Measurements from ENCODE around the gene TMEM250. TPM values are rescaled to one million over a fixed set of nuclear protein-coding genes. Genes with fewer than 3 reads are reported as not detected.

TMEM250 gene
- total RNA-seq, 1 donor from 2014 or later = 24.0 TPM

Other genes starting within 250 kb of the TMEM250 start
- 31.3 TPM for gene CAMSAP1, start 211.3 kb downstream of the TMEM250 start, total RNA-seq
- 37.6 TPM for gene UBAC1, start 157.5 kb downstream of the TMEM250 start, total RNA-seq
- gene NACC2, start 23.6 kb downstream of the TMEM250 start, total RNA-seq = 7.3 TPM
- gene LHX3, start 86.3 kb upstream of the TMEM250 start, total RNA-seq = not detected
- gene QSOX2, start 126.9 kb upstream of the TMEM250 start, total RNA-seq = 3.7 TPM
- gene CCDC187, start 185.2 kb upstream of the TMEM250 start, total RNA-seq = under 0.01 TPM
- 14.1 TPM for gene GPSM1, start 208.7 kb upstream of the TMEM250 start, total RNA-seq
- gene DNLZ, start 244.9 kb upstream of the TMEM250 start, total RNA-seq = 5.2 TPM

Measured in skeletal muscle tissue (tissue), 1 donor.